H9 (cell line): Measurements from ENCODE around the gene SMAD6. TPM values are rescaled to one million over a fixed set of nuclear protein-coding genes. Genes with fewer than 3 reads are reported as not detected.

Experiments used
- DNase-seq: peaks from one replicate; pipeline ENCODE4 v3.0.0-alpha.2; 2017
- H2AFZ ChIP-seq: one replicate; pipeline ENCODE4 v1.6.1; 2013; ENCODE audit warnings: mild to moderate bottlenecking, low read length, control low read depth, moderate library complexity
- H2AK5ac ChIP-seq: 2 replicates; pipeline ENCODE4 v1.6.1; 2013; ENCODE audit warnings: low read length, control low read depth, mixed read lengths; ENCODE audit not compliant: insufficient read length
- H2BK120ac ChIP-seq: one replicate; pipeline ENCODE4 v1.6.1; 2013; ENCODE audit warnings: low read depth, mild to moderate bottlenecking, low read length, control low read depth, inconsistent platforms; ENCODE audit not compliant: poor library complexity, severe bottlenecking
- H2BK12ac ChIP-seq: 2 replicates; pipeline ENCODE4 v1.6.1; 2013; ENCODE audit warnings: low read length, control low read depth, mixed read lengths, low read depth; ENCODE audit not compliant: insufficient read length
- H2BK15ac ChIP-seq: 2 replicates; pipeline ENCODE4 v1.6.1; 2013; ENCODE audit warnings: low read depth, low read length, control low read depth
- H2BK20ac ChIP-seq: one replicate; pipeline ENCODE4 v1.6.1; 2013; ENCODE audit warnings: low read depth, mild to moderate bottlenecking, low read length, control low read depth, inconsistent platforms; ENCODE audit not compliant: poor library complexity, severe bottlenecking
- H2BK5ac ChIP-seq: 2 replicates; pipeline ENCODE4 v1.6.1; 2013; ENCODE audit warnings: low read length, control low read depth, mixed read lengths; ENCODE audit not compliant: insufficient read length
- H3K14ac ChIP-seq: 2 replicates; pipeline ENCODE4 v1.6.1; 2013; ENCODE audit warnings: low read length, control low read depth; ENCODE audit not compliant: insufficient read depth
- H3K18ac ChIP-seq: 2 replicates; pipeline ENCODE4 v1.6.1; 2013; ENCODE audit warnings: low read depth, mild to moderate bottlenecking, mixed read lengths, low read length, control low read depth; ENCODE audit not compliant: insufficient read length
- H3K23ac ChIP-seq: 2 replicates; pipeline ENCODE4 v1.6.1; 2013; ENCODE audit warnings: low read length, control low read depth, mixed read lengths, low read depth; ENCODE audit not compliant: insufficient read length
- H3K23me2 ChIP-seq: 2 replicates; pipeline ENCODE4 v1.6.1; 2013; ENCODE audit warnings: low read depth, mild to moderate bottlenecking, mixed read lengths, low read length, control low read depth; ENCODE audit not compliant: insufficient read length, poor library complexity, severe bottlenecking
- H3K27ac ChIP-seq: 2 replicates; pipeline ENCODE4 v1.5.1; 2013; ENCODE audit warnings: low read length, control low read depth, mixed read lengths, low read depth; ENCODE audit not compliant: insufficient read length
- H3K27me3 ChIP-seq: 2 replicates; pipeline ENCODE4 v1.6.1; 2013; ENCODE audit warnings: low read length, control low read depth, inconsistent platforms; ENCODE audit not compliant: insufficient read depth
- H3K4ac ChIP-seq: 2 replicates; pipeline ENCODE4 v1.6.1; 2013; ENCODE audit warnings: low read depth, mild to moderate bottlenecking, control low read depth, inconsistent platforms, low read length, moderate library complexity
- H3K4me1 ChIP-seq: 2 replicates; pipeline ENCODE4 v1.6.1; 2013; ENCODE audit warnings: low read length, control low read depth, inconsistent platforms; ENCODE audit not compliant: insufficient read depth
- H3K4me2 ChIP-seq: 2 replicates; pipeline ENCODE4 v1.6.1; 2013; ENCODE audit warnings: low read length, control low read depth, mixed read lengths; ENCODE audit not compliant: insufficient read length, insufficient read depth
- H3K56ac ChIP-seq: 2 replicates; pipeline ENCODE4 v1.6.1; 2013; ENCODE audit warnings: low read depth, mild to moderate bottlenecking, mixed read lengths, low read length, control low read depth; ENCODE audit not compliant: insufficient read length
- H3K79me1 ChIP-seq: 2 replicates; pipeline ENCODE4 v1.6.1; 2013; ENCODE audit warnings: low read depth, mild to moderate bottlenecking, moderate library complexity, low read length, control low read depth, inconsistent platforms; ENCODE audit not compliant: insufficient read depth, poor library complexity, severe bottlenecking
- H3K79me2 ChIP-seq: 2 replicates; pipeline ENCODE4 v1.6.1; 2013; ENCODE audit warnings: low read length, control low read depth, inconsistent platforms; ENCODE audit not compliant: insufficient read depth
- H3K9ac ChIP-seq: 2 replicates; pipeline ENCODE4 v1.6.1; 2013; ENCODE audit warnings: low read length, control low read depth, mixed read lengths; ENCODE audit not compliant: insufficient read length; ENCODE audit errors: extremely low read depth
- H3K9me3 ChIP-seq: one replicate; pipeline ENCODE4 v1.6.1; 2013; ENCODE audit warnings: low read depth, low read length, inconsistent platforms; ENCODE audit not compliant: control insufficient read depth
- H3T11ph ChIP-seq: one replicate; pipeline ENCODE4 v1.6.1; 2013; ENCODE audit warnings: mild to moderate bottlenecking, low read length, control low read depth, inconsistent platforms
- H4K20me1 ChIP-seq: one replicate; pipeline ENCODE4 v1.6.1; 2013; ENCODE audit not compliant: control insufficient read depth, insufficient read length, insufficient read depth
- H4K5ac ChIP-seq: 2 replicates; pipeline ENCODE4 v1.6.1; 2013; ENCODE audit warnings: low read depth, mild to moderate bottlenecking, mixed read lengths, low read length, control low read depth; ENCODE audit not compliant: insufficient read length
- H4K8ac ChIP-seq: replicated peaks from 2 replicates; pipeline ENCODE4 v1.6.1; 2013; ENCODE audit warnings: low read length, control low read depth, mixed read lengths, low read depth; ENCODE audit not compliant: insufficient read length
- H4K91ac ChIP-seq: 2 replicates; pipeline ENCODE4 v1.6.1; 2013; ENCODE audit warnings: low read depth, mild to moderate bottlenecking, moderate library complexity, mixed read lengths, low read length, control low read depth; ENCODE audit not compliant: insufficient read length
- H3K27ac Mint-ChIP-seq, 3 experiments: 2 replicates in 2 of 3; 3 replicates in 1 of 3; pipeline ENCODE4 v1.8.0; 2020 to 2021; ENCODE audit warnings: mixed read lengths in 3 of 3, mild to moderate bottlenecking in 1 of 3, moderate library complexity in 1 of 3
- H3K27me3 Mint-ChIP-seq: 2 replicates; pipeline ENCODE4 v1.8.0; 2021; ENCODE audit warnings: low read depth, mild to moderate bottlenecking, moderate library complexity, mixed read lengths
- H3K36me3 Mint-ChIP-seq, 3 experiments: 2 replicates in 2 of 3; 3 replicates in 1 of 3; pipeline ENCODE4 v1.8.0; 2020 to 2021; ENCODE audit warnings: low read depth in 3 of 3, mixed read lengths in 3 of 3; ENCODE audit not compliant: insufficient read depth in 1 of 3
- H3K4me1 Mint-ChIP-seq, 2 experiments: 2 replicates each; pipeline ENCODE4 v1.8.0; 2020; ENCODE audit warnings: mixed read lengths in 2 of 2
- H3K4me3 Mint-ChIP-seq, 2 experiments: 2 replicates in 1 of 2; 3 replicates in 1 of 2; pipeline ENCODE4 v1.8.0; 2020 to 2021; ENCODE audit warnings: mild to moderate bottlenecking in 2 of 2, mixed read lengths in 2 of 2, moderate library complexity in 1 of 2
- H3K9me3 Mint-ChIP-seq, 2 experiments: 2 replicates in 1 of 2; 3 replicates in 1 of 2; pipeline ENCODE4 v1.8.0; 2020; ENCODE audit warnings: mild to moderate bottlenecking in 2 of 2, mixed read lengths in 2 of 2, moderate library complexity in 1 of 2
- WGBS: extraction: QIAGEN DNeasy Blood & Tissue Kit; methylation state at CpG from one replicate; pipeline ENCODE4 v1.1.7; 2013; ENCODE audit warnings: missing lambda C conversion rate, low lambda C conversion rate, mixed read lengths; ENCODE audit not compliant: insufficient read length; ENCODE audit errors: extremely low coverage; 5-methylcytosine and 5-hydroxymethylcytosine counted together
- total RNA-seq: library from RNA; stranded (reverse); gene quantifications from 2 replicates; pipeline ENCODE4 v1.2.1, GENCODE V29; 2021
- TF ChIP-seq, protein P1 (sequence below): fragments of 200-600 bp; sonication (generic); conservative IDR thresholded peaks from 3 replicates; pipeline ENCODE4 v1.8.0; 2021; ENCODE audit warnings: antibody characterized with exemption, mild to moderate bottlenecking

Gene SMAD6
- total RNA-seq, 1 experiment from 2014 or later = 6.0 TPM

DNA sequence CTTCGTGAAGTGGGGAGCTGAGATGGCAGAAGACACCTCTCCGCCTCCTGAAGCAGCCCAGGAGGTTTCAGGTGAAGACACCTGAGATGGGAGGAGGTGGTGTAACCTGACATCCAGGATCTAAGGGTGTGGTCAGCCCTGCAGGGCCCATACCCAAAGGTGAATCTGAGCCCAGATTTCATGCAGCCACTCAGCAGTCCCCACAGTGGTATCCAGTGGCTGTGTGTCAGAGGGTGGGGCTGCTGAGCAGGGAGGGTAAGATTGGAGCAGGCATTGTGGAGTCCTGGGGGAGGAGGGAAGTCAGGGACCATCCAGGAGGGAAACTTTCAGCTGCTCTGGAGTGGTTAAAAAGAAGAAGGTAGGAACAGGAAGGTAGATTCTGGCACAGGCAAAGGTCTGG, 46.0 kb upstream of the SMAD6 start:
- Mint-ChIP-seq H3K27ac (peak overlapping the region; percentile 37 to 41 (median 41); a peak in 5 of 7 replicates), H3K36me3 (no peaks in the 10 kb centered on the region)
- H4K8ac ChIP-seq = no peak overlapping the region

More for the DNA sequence above, 46.0 kb upstream of the SMAD6 start:
- Histone ChIP-seq H3K56ac (no peak overlapping the region), H3K27ac (no peak overlapping the region), H4K20me1 (no peaks in the 10 kb centered on the region), H2AK5ac (no peak overlapping the region), H4K5ac (no peak overlapping the region), H3K18ac (peak overlapping the region; percentile 16), H2BK15ac (no peak overlapping the region), H3K14ac (no peak overlapping the region), H3T11ph (no peak overlapping the region), H2BK120ac (no peak overlapping the region), H3K9me3 (no peaks in the 10 kb centered on the region), H3K9ac (no peak overlapping the region), H2BK12ac (no peak overlapping the region), H3K27me3 (no peaks in the 10 kb centered on the region), H3K79me2 (0 out of 2 replicates have a peak, but pooled peaks cover 2% of the 10 kb centered on the region), H3K79me1 (no peaks in the 10 kb centered on the region), H3K4me2 (no peak overlapping the region), H2BK5ac (no peak overlapping the region), H4K91ac (peak overlapping the region; percentile 46), H2AFZ (no peak overlapping the region), H3K4ac (no peak overlapping the region; the same call in 1 of the 2 replicates), H3K4me1 (peaks cover 17% of the 10 kb centered on the region), H2BK20ac (no peak overlapping the region), H3K23me2 (peaks cover 4% of the 10 kb centered on the region), H3K23ac (no peak overlapping the region)
- no CpG with 5 or more reads among the region's 2 CpGs for WGBS
- DNase-seq = no peak
- H3K27me3 Mint-ChIP-seq = peaks cover 4% of the 10 kb centered on the region
- TF ChIP-seq, protein P1, sequence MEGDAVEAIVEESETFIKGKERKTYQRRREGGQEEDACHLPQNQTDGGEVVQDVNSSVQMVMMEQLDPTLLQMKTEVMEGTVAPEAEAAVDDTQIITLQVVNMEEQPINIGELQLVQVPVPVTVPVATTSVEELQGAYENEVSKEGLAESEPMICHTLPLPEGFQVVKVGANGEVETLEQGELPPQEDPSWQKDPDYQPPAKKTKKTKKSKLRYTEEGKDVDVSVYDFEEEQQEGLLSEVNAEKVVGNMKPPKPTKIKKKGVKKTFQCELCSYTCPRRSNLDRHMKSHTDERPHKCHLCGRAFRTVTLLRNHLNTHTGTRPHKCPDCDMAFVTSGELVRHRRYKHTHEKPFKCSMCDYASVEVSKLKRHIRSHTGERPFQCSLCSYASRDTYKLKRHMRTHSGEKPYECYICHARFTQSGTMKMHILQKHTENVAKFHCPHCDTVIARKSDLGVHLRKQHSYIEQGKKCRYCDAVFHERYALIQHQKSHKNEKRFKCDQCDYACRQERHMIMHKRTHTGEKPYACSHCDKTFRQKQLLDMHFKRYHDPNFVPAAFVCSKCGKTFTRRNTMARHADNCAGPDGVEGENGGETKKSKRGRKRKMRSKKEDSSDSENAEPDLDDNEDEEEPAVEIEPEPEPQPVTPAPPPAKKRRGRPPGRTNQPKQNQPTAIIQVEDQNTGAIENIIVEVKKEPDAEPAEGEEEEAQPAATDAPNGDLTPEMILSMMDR = no peak
- no peaks in the 10 kb centered on the region; a peak in 1 of 5 replicates for H3K9me3 Mint-ChIP-seq
- H3K4me1 Mint-ChIP-seq = peaks cover 28 to 44% of the 10 kb centered on the region in 2 experiments
- peak overlapping the region in 1 of 2 experiments; percentile 2; a peak in 1 of 5 replicates for H3K4me3 Mint-ChIP-seq
